H1 (cell line): ENCODE measurements around the gene SKIDA1.

Experiments
- CBX8 ChIP-seq: fragments of 300-800, 300-1000 bp; sonication (generic); IDR thresholded peaks from 2 replicates; pipeline ENCODE4 v1.7.1; 2016; ENCODE audit warnings: low read depth, low read length, borderline replicate concordance
- CHD2 ChIP-seq: IDR thresholded peaks from 2 replicates; pipeline ENCODE4 v1.6.1; 2012; ENCODE audit warnings: low read length, improper control_type of control experiment
- CTCF ChIP-seq, 3 experiments: IDR thresholded peaks; 1 replicate in 2 of 3; 2 replicates in 1 of 3; pipeline versions ENCODE4 v1.5.1 to v1.6.1; 2011; ENCODE audit warnings: low read length in 3 of 3, mild to moderate bottlenecking in 3 of 3, inconsistent platforms in 2 of 3, low read depth in 1 of 3, moderate library complexity in 1 of 3; ENCODE audit not compliant: insufficient read depth in 1 of 3; ENCODE audit errors: control extremely low read depth in 1 of 3
- POLR2A ChIP-seq, 2 experiments: IDR thresholded peaks; 1 replicate in 1 of 2; 2 replicates in 1 of 2; pipeline ENCODE4 v1.6.1; 2011; ENCODE audit warnings: low read depth in 2 of 2, low read length in 2 of 2, mild to moderate bottlenecking in 2 of 2; ENCODE audit errors: control extremely low read depth in 1 of 2
- POLR2AphosphoS5 ChIP-seq: IDR thresholded peaks from 2 replicates; pipeline ENCODE4 v1.6.1; 2011; ENCODE audit warnings: low read depth, low read length
- RFX5 ChIP-seq: IDR thresholded peaks from 2 replicates; pipeline ENCODE4 v1.6.1; 2011; ENCODE audit warnings: low read depth, low read length, improper control_type of control experiment, borderline replicate concordance
- SP1 ChIP-seq: IDR thresholded peaks from 2 replicates; pipeline ENCODE4 v1.6.1; 2011; ENCODE audit warnings: low read depth, low read length
- TAF1 ChIP-seq: IDR thresholded peaks from 2 replicates; pipeline ENCODE4 v1.6.1; 2011; ENCODE audit warnings: mild to moderate bottlenecking, low read depth, low read length
- USF2 ChIP-seq: IDR thresholded peaks from 2 replicates; pipeline ENCODE4 v1.6.1; 2011; ENCODE audit warnings: low read length, improper control_type of control experiment
- TF ChIP-seq, protein P1 (sequence below): IDR thresholded peaks from 2 replicates; pipeline ENCODE4 v1.6.1; 2012; ENCODE audit warnings: low read length, inconsistent platforms
- TF ChIP-seq, protein P2 (sequence below): IDR thresholded peaks from 2 replicates; pipeline ENCODE4 v1.6.1; 2012; ENCODE audit warnings: inconsistent platforms

DNA sequence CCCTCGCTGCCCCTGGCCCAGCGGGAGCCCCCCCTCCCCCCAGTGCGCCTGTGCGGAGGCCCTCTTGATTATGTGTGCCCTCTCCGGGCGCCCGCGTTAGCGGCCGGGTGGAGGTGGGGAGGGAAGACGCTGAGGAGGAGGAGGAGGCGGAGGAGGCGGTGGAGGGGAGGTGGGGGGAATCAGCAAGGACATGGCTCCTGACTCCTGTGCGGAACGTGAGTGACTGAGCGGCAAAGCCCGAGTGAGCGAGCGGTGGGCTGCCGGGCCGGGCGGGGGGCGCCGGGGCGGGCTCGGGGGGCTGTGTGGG, 8.8 kb upstream of the SKIDA1 start:
- no peak for TF ChIP-seq CTCF (IDR thresholded peaks at IDR 0.05; ENCODE audit: control extremely low read depth in 1 of 3, insufficient read depth in 1 of 3, low read depth in 1 of 3, low read length in 3 of 3)
- no peak for TF ChIP-seq POLR2A (IDR thresholded peaks at IDR 0.05; ENCODE audit: control extremely low read depth in 1 of 2, low read depth in 2 of 2, low read length in 2 of 2)
- TF ChIP-seq POLR2AphosphoS5: no peak
- no peak for TF ChIP-seq SP1
- TF ChIP-seq, protein P1, sequence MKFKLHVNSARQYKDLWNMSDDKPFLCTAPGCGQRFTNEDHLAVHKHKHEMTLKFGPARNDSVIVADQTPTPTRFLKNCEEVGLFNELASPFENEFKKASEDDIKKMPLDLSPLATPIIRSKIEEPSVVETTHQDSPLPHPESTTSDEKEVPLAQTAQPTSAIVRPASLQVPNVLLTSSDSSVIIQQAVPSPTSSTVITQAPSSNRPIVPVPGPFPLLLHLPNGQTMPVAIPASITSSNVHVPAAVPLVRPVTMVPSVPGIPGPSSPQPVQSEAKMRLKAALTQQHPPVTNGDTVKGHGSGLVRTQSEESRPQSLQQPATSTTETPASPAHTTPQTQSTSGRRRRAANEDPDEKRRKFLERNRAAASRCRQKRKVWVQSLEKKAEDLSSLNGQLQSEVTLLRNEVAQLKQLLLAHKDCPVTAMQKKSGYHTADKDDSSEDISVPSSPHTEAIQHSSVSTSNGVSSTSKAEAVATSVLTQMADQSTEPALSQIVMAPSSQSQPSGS: no peak
- TF ChIP-seq, protein P2, sequence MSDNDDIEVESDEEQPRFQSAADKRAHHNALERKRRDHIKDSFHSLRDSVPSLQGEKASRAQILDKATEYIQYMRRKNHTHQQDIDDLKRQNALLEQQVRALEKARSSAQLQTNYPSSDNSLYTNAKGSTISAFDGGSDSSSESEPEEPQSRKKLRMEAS: no peak
- no peak for TF ChIP-seq RFX5
- TF ChIP-seq TAF1: no peak
- no peak for TF ChIP-seq USF2
- no peak for TF ChIP-seq CHD2
- TF ChIP-seq CBX8: no peak
